Caki2 (cell line): ENCODE data around the gene GON4L. TPM values are rescaled to one million over a fixed set of nuclear protein-coding genes. Genes with fewer than 3 reads are reported as not detected.
"Not testable (repeated sequence)": the region's sequence is repeated elsewhere in the genome, so short reads cannot be mapped to it uniquely, and the experiment has no call there.

Experiments
- DNase-seq: peaks from one replicate; pipeline ENCODE4 v3.0.0-alpha.2; 2015; ENCODE audit warnings: low read depth
- in situ Hi-C: cut with HindIII; loops from 2 replicates; pipeline ENCODE4 v1.10.0; 2016; ENCODE audit warnings: low sequenced_read_pairs, low pct_unique_long_range_greater_than_20kb, mixed read lengths
- total RNA-seq: library from RNA; depleted of rRNA; stranded (reverse); fragments of >200 nt; shearing (Covaris generic); gene quantifications from 2 replicates; pipeline ENCODE4 v1.2.3, GENCODE V29; 2014; ENCODE audit warnings: low replicate concordance; rRNA removed

The GON4L gene
- total RNA-seq, 1 experiment from 2014 or later: 7.9 TPM

GRCh38 chr1:155715777-155716176, 141.2 kb downstream of the GON4L start:
- in situ Hi-C loops: no loop called here
- DNase-seq: no peak

- DNase-seq, in situ Hi-C loops: not testable (repeated sequence)
These were observed 142.0 kb downstream of the GON4L start for GRCh38 chr1:155715056-155715455.

- in situ Hi-C loops: no loop called here
- DNase-seq: no peak
These were observed 143.9 kb downstream of the GON4L start for GRCh38 chr1:155713075-155713474.

GRCh38 chr1:155712636-155713035, 144.4 kb downstream of the GON4L start:
- in situ Hi-C loops, DNase-seq: not testable (repeated sequence)

- DNase-seq, in situ Hi-C loops: not testable (repeated sequence)
These were observed 145.6 kb downstream of the GON4L start for GRCh38 chr1:155711457-155711856.

GRCh38 chr1:155709391-155709790, 147.6 kb downstream of the GON4L start:
- in situ Hi-C loops: no loop called here

GRCh38 chr1:155706139-155706538, 150.9 kb downstream of the GON4L start:
- in situ Hi-C loops: no loop called here
- peak; percentile 18 for DNase-seq

More at GRCh38 chr1:155709391-155709790, 147.6 kb downstream of the GON4L start:
- DNase-seq: no peak

- DNase-seq, in situ Hi-C loops: not testable (repeated sequence)
These were observed 152.6 kb downstream of the GON4L start for GRCh38 chr1:155704414-155704813.

GRCh38 chr1:155703216-155703615, 153.8 kb downstream of the GON4L start:
- in situ Hi-C loops: no loop called here
- DNase-seq: no peak

GRCh38 chr1:155701675-155702074, 155.3 kb downstream of the GON4L start:
- DNase-seq, in situ Hi-C loops: not testable (repeated sequence)

Other genes with a start within 250 kb of the GON4L start
- gene MSTO1, start 247.0 kb downstream of the GON4L start, total RNA-seq: 29.7 and 30.7 TPM in 2 replicates
- gene YY1AP1, start 168.4 kb downstream of the GON4L start, total RNA-seq: 22.3 and 49.3 TPM in 2 replicates
- gene DAP3, start 168.1 kb downstream of the GON4L start, total RNA-seq: 53.2 and 75.2 TPM in 2 replicates
- gene SYT11, start 2.4 kb upstream of the GON4L start, total RNA-seq: 0.03 TPM in 1 of 2 replicates, not detected in the other
- gene RIT1, start 54.1 kb upstream of the GON4L start, total RNA-seq: 58.6 and 109 TPM in 2 replicates
- gene KHDC4, start 77.2 kb upstream of the GON4L start, total RNA-seq: 9.8 and 33.9 TPM in 2 replicates
- gene RXFP4, start 84.4 kb upstream of the GON4L start, total RNA-seq: not detected in 2 replicates
- gene ARHGEF2, start 121.3 kb upstream of the GON4L start, total RNA-seq: 58.1 and 63.9 TPM in 2 replicates
- 305 and 404 TPM in 2 replicates for gene SSR2, start 163.7 kb upstream of the GON4L start, total RNA-seq
- gene UBQLN4, start 196.6 kb upstream of the GON4L start, total RNA-seq: 12.4 and 36.6 TPM in 2 replicates
- 14.3 and 28.3 TPM in 2 replicates for gene LAMTOR2, start 197.6 kb upstream of the GON4L start, total RNA-seq
- gene RAB25, start 203.9 kb upstream of the GON4L start, total RNA-seq: not detected in 2 replicates
- 0.64 and 2.0 TPM in 2 replicates for gene MEX3A, start 225.3 kb upstream of the GON4L start, total RNA-seq